HG02840 (cell line): ENCODE measurements around the gene ZNF583.

Source experiments
- ATAC-seq: cut with Tn5 transposase; IDR thresholded peaks from one replicate; pipeline ENCODE4 v1.9.1; 2021; ENCODE audit warnings: mild to moderate bottlenecking, moderate library complexity, moderate number of reproducible peaks; ENCODE audit not compliant: unreplicated experiment, low FRiP score

The ZNF583 gene

GRCh38 chr19:56441206-56441792, 37.2 kb downstream of the ZNF583 start:
- no peak for ATAC-seq

DNA sequence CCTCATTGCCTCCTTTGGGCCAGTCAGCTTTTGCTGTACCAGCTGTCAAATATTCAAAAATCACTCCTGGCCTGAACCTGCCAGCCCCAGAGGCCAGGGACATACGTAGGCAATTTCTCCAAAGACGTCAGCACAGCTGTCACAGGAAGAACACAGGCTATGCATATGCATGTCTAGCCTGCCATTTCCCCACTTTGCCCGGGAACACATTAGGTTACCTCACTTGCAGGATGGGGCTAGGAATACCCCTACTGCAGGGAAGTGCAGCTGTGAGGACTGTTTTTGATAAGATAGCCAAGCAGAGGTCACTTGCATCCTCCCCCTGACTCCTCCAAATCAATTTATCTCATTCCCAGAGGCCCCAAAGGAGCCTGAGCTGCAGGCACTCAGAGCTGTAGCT, 70.2 kb downstream of the ZNF583 start:
- ATAC-seq = no peak

GRCh38 chr19:56476093-56476492, 72.0 kb downstream of the ZNF583 start:
- no peak for ATAC-seq
